Measurements from ENCODE around the gene PCYT2. TPM values are rescaled to one million over a fixed set of nuclear protein-coding genes. Genes with fewer than 3 reads are reported as not detected.

PCYT2 gene
- total RNA-seq, 1 donor from 2014 or later: 6.8 TPM

DNA sequence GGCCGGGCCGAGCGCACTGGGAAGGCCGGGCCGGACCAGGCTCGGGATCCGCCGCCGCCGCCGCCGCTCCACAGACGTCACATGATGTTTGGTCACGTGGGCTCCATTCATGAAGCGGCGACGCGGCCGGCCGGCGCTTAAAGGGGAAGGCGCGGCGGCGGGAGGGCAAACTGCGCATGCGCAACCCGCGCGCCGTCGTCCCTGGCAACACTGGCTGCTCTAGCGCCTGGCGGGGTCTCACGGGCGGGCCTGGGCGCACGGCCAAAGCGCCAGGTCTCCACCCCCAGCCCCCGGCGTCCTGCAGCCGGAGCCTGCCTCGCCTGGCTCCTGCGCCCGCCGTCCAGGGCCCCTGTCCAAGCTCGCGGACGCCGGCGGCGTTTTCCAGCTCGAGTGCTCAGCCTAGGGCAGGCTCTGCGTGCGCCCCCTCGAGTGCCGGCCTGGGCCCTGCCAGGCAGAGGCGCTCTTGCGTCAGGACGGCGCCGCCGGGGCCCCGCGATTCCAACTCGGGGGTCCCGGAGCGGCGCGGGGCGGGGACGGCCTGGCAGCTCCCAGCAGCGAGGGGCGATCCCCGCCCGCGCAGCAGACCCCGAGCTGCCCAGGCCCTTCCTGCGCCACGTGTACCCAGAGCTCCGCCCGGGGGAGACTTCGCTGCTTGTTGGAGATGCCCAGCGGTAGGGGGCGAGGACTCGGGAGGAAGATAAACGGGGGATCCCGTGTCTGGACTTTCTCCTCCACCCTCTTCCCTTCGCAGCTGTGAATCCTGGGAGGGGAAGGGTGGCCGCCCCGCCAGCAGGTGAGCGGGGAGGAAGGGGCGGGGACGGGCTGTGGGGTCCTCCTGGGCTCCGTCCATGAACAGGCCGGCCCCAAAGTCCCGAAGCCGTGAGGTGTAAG, 16.7 kb upstream of the PCYT2 start, which contains the start of gene MAFG:
TSS of gene MAFG (minus strand) at position 83 of the 891 bp plus-strand sequence. CDS start 4,550 bp downstream, outside the sequence.
- Histone ChIP-seq H3K9ac (peak within 1 kb of the TSS; percentile 22), H3K9me3 (ENCODE audit: low read depth) (no peaks in the 10 kb centered on the region), H4K20me1 (ENCODE audit: low read depth) (peaks cover 54% of the 10 kb centered on the region), H3K4me2 (peak within 1 kb of the TSS; percentile 99), H3K27me3 (peaks cover 17% of the 10 kb centered on the region), H3K4me1 (peaks cover 31% of the 10 kb centered on the region), H3K27ac (no peak within 1 kb of the TSS), H2AFZ (replicated peaks) (peak within 1 kb of the TSS; percentile 73), H3K79me2 (ENCODE audit: low read depth) (peaks cover 42% of the 10 kb centered on the region), H3K4me3 (peak within 1 kb of the TSS; percentile 87), H3K36me3 (no peaks in the 10 kb centered on the region), H3F3A (ENCODE audit: low read depth) (peaks cover 40% of the 10 kb centered on the region)
- no peak for TF ChIP-seq EZH2phosphoT487 (IDR thresholded peaks at IDR 0.05)
- TF ChIP-seq, protein P1, sequence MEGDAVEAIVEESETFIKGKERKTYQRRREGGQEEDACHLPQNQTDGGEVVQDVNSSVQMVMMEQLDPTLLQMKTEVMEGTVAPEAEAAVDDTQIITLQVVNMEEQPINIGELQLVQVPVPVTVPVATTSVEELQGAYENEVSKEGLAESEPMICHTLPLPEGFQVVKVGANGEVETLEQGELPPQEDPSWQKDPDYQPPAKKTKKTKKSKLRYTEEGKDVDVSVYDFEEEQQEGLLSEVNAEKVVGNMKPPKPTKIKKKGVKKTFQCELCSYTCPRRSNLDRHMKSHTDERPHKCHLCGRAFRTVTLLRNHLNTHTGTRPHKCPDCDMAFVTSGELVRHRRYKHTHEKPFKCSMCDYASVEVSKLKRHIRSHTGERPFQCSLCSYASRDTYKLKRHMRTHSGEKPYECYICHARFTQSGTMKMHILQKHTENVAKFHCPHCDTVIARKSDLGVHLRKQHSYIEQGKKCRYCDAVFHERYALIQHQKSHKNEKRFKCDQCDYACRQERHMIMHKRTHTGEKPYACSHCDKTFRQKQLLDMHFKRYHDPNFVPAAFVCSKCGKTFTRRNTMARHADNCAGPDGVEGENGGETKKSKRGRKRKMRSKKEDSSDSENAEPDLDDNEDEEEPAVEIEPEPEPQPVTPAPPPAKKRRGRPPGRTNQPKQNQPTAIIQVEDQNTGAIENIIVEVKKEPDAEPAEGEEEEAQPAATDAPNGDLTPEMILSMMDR (IDR thresholded peaks at IDR 0.05): peak; percentile 69
- Mint-ChIP-seq H3K27ac (no peak within 1 kb of the TSS), H3K27me3 (ENCODE audit: insufficient read depth, low read depth) (peaks cover 2% of the 10 kb centered on the region), H3K36me3 (no peaks in the 10 kb centered on the region), H3K9me3 (no peaks in the 10 kb centered on the region), H3K4me1 (peaks cover 21% of the 10 kb centered on the region), H3K4me3 (peak within 1 kb of the TSS; percentile 90)
- peak; percentile 98 for DNase-seq (ENCODE audit: low spot score)

DNA sequence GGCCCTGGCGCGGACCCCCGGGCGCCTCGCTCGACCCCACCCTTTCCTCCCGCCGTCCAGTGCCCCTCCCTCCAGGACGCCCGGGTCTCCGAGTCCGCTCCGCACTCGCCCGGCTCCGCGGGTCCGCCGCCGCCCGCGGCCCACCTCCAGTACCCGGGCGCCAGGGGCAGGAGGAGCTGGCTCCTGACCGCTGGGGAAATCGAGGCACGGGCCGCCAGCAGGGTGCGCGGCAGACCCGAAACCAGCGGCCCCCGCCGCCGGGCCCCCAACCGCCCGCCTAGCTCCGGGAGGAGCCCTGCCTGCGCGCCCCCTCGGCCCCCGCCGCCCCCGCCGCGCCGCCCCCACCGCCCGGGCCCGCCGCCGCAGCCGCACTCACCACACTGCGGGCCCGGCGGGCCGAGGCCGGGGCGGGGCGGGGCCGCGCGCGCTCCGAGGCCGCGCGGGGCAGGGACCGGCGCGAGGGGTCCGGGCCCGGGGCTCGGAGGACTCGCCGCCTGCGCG, 16.0 kb upstream of the PCYT2 start:
- peaks cover 17% of the 10 kb centered on the region for H3K27me3 ChIP-seq
- Mint-ChIP-seq H3K4me3 (no peak overlapping the region), H3K27me3 (ENCODE audit: insufficient read depth, low read depth) (peaks cover 2% of the 10 kb centered on the region), H3K27ac (no peak overlapping the region), H3K36me3 (peaks cover 1% of the 10 kb centered on the region), H3K9me3 (no peaks in the 10 kb centered on the region), H3K4me1 (peaks cover 21% of the 10 kb centered on the region)
- peak overlapping the region; percentile 87 for H3K4me3 ChIP-seq
- no peaks in the 10 kb centered on the region for H3K36me3 ChIP-seq
- H3K27ac ChIP-seq: no peak overlapping the region
- no peak for TF ChIP-seq EZH2phosphoT487 (IDR thresholded peaks at IDR 0.05)
- no peak for TF ChIP-seq EZH2 (IDR thresholded peaks at IDR 0.05)
- TF ChIP-seq, protein P1 (IDR thresholded peaks at IDR 0.05): no peak
- peaks cover 49% of the 10 kb centered on the region for H3K79me2 ChIP-seq (ENCODE audit: low read depth)
- peaks cover 39% of the 10 kb centered on the region for H3F3A ChIP-seq (ENCODE audit: low read depth)
- H3K9ac ChIP-seq: peak overlapping the region; percentile 22
- H3K9me3 ChIP-seq (ENCODE audit: low read depth): no peaks in the 10 kb centered on the region
- H2AFZ ChIP-seq (replicated peaks): no peak overlapping the region
- H3K4me2 ChIP-seq: peak overlapping the region; percentile 99
- peaks cover 33% of the 10 kb centered on the region for H3K4me1 ChIP-seq
- no peak for DNase-seq (ENCODE audit: low spot score)
- peaks cover 59% of the 10 kb centered on the region for H4K20me1 ChIP-seq (ENCODE audit: low read depth)

DNA sequence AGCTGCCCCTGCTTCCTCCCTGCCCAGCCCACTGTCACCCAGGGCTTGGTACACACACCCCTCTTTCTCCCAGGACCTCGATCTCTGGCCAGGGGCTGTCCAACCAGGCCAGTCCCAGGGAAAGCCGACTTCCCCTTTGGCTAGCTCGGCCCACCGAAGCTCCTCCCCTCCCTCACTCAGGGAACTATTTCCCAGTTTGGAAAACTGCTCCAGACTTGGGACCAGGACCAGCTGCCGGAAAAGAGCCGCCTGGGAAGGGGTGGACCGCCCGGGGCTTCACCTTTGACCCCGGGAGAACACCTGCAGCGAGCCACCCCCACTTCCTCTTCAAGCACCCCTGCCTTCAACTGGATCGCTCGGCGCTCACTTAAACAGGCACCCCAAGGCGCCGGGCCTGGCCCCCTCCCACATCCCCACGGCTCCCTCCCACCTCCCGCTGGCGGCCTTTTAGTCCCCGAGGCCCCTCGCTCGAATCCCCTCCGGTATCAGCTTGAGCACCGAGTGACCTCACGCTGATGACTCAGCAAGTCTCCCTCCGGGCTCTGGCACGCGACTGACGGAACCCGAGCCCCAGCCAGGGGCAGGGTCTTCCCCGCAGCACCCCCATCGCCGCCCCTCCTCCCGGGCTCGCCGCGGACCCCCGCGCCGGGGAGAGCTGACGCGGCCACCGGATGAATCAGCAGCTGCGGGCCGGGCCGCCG, 15.4 kb upstream of the PCYT2 start:
- Histone ChIP-seq H4K20me1 (ENCODE audit: low read depth) (peaks cover 59% of the 10 kb centered on the region), H3K4me3 (peak overlapping the region; percentile 87), H3K27me3 (peaks cover 17% of the 10 kb centered on the region), H3K79me2 (ENCODE audit: low read depth) (peaks cover 55% of the 10 kb centered on the region), H3K9ac (peak overlapping the region; percentile 22), H3K4me1 (peaks cover 33% of the 10 kb centered on the region), H2AFZ (replicated peaks) (no peak overlapping the region), H3F3A (ENCODE audit: low read depth) (peaks cover 39% of the 10 kb centered on the region), H3K27ac (no peak overlapping the region), H3K4me2 (peak overlapping the region; percentile 99), H3K36me3 (no peaks in the 10 kb centered on the region), H3K9me3 (ENCODE audit: low read depth) (no peaks in the 10 kb centered on the region)
- no peaks in the 10 kb centered on the region for H3K9me3 Mint-ChIP-seq
- H3K27me3 Mint-ChIP-seq (ENCODE audit: insufficient read depth, low read depth): no peaks in the 10 kb centered on the region
- H3K4me1 Mint-ChIP-seq: peaks cover 21% of the 10 kb centered on the region
- TF ChIP-seq EZH2 (IDR thresholded peaks at IDR 0.05) (no peak), EZH2phosphoT487 (IDR thresholded peaks at IDR 0.05) (no peak)
- TF ChIP-seq, protein P1 (IDR thresholded peaks at IDR 0.05): no peak
- DNase-seq (ENCODE audit: low spot score): peak; percentile 85
- H3K27ac Mint-ChIP-seq: no peak overlapping the region
- H3K4me3 Mint-ChIP-seq: peak overlapping the region; percentile 90
- peaks cover 2% of the 10 kb centered on the region for H3K36me3 Mint-ChIP-seq

All from neural progenitor cell (in vitro differentiated cells).